Fibroblast of pulmonary artery (primary cell): Measurements from ENCODE around the gene MYOZ3.

Experiments
- DNase-seq: peaks from one replicate; pipeline ENCODE4 v3.0.0-alpha.2; 2010; ENCODE audit warnings: low read depth
- H3K4me3 ChIP-seq: replicated peaks from 2 replicates; pipeline ENCODE4 v1.5.1; 2011; ENCODE audit warnings: low read depth, mild to moderate bottlenecking, control low read depth, low read length, moderate library complexity
- TF ChIP-seq, protein P1 (sequence below): IDR thresholded peaks from 2 replicates; pipeline ENCODE4 v1.5.1; 2011; ENCODE audit warnings: mild to moderate bottlenecking, control low read depth, low read length, inconsistent platforms; ENCODE audit errors: missing control alignments

Gene MYOZ3

DNA sequence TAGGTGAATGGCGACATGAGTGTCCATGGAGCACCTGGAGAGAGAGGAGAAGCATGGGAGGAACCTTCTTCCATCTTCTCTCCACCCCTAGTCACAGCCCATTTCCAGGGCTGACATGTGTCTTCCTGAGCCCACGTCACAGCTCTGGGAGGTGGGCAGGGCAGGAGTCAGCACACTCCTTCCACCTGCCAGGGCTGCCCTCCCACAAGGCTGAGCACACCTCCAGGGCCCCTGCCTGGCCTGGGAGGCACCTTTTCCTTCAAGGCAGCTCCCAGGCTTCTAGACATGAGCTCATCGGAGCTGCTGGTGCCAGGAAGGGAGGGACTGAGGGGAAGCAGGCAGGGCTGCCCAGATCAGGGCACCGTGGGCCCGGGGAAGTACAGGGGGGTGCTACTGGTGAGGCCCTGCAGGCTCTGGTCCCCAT, 34.2 kb upstream of the MYOZ3 start:
- TF ChIP-seq, protein P1, sequence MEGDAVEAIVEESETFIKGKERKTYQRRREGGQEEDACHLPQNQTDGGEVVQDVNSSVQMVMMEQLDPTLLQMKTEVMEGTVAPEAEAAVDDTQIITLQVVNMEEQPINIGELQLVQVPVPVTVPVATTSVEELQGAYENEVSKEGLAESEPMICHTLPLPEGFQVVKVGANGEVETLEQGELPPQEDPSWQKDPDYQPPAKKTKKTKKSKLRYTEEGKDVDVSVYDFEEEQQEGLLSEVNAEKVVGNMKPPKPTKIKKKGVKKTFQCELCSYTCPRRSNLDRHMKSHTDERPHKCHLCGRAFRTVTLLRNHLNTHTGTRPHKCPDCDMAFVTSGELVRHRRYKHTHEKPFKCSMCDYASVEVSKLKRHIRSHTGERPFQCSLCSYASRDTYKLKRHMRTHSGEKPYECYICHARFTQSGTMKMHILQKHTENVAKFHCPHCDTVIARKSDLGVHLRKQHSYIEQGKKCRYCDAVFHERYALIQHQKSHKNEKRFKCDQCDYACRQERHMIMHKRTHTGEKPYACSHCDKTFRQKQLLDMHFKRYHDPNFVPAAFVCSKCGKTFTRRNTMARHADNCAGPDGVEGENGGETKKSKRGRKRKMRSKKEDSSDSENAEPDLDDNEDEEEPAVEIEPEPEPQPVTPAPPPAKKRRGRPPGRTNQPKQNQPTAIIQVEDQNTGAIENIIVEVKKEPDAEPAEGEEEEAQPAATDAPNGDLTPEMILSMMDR = no peak
- DNase-seq = peak; percentile 55
- H3K4me3 ChIP-seq = peak overlapping the region; percentile 85

DNA sequence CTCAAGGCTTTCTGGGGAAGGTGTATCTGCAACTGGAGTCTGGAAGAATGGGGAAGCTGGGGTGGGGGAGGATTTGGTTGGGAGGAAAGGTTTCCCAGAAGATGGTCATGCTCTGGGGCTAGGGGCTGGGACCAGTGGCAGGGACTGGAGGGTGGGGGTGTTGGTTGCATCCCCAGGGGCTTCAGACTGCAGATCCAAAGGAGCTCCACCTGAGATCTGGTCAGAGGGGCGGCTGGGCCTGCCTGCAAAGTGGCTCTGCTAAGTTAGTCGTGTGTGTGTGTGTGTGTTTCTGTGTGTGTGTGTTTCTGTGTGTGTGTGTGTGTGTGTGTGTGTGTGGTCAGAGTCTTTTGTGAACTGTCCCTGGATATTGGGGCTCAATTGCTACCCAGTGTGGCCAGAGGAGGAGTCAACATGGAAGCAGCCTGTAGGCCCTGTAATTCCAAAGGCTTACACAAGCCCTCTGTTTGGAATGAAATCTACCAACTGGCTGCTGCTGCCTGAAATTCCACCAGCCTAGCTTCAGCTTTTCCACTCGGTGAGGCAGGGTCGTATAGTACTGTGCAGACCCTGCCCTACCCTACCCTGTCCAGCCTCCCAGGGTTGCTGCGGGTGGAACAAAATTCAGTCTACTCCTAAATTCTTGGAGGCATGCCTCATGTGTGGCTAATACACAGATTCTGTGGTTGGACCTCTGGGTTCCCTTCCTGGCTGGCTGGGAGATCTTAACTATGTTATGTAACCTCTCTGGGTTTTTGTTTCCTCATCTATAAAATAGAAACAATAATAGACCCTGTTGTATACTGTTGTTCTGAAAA, 33.1 kb upstream of the MYOZ3 start:
- TF ChIP-seq, protein P1 = peak; percentile 1
- DNase-seq = peak; percentile 63
- H3K4me3 ChIP-seq = peak overlapping the region; percentile 85

DNA sequence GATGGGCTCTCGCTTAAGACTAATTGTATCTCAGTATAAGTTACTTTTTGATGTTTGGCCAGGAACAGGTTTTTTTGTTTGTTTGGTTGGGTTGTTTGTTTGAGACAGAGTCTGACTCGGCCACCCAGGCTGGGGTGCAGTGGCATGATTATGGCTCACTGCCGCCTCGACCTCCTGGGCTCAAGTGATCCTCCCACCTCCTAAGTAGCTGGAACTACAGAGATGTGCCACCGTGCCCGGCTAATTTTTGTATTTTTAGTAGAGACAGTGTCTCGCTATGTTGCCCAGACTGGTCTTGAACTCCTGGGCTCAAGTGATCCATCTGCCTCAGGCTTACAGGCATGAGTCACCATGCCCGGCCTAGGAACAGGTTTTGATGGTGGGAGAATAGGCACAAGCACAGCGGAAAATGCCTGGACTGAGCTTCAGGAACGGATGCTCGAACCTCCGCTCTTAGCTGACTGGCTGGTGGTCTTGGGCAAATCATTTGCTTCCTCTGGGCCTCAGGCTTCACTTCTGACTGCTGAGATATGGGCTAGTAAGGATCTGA, 32.0 kb upstream of the MYOZ3 start:
- TF ChIP-seq, protein P1 = no peak
- H3K4me3 ChIP-seq = no peak overlapping the region
- DNase-seq = no peak

DNA sequence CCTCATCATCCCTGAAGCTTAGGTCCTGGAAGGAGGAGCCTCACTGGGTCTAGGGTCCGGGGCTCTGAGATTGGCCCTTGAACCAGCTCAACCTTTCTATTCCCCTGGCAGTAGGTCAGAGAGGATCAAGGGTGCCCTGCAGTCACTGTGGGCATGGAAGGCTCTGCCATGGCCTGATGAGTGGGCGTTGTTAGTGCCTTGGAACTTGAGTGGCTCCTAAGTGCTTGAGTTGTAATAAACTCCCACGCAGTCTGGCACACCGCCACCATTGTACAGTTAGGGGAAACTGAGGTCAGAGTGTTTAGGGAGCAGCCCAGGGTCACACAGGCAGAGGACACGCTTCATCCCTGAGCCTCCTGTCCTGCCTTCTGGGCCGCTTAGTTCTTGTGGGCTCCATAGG, 31.0 kb upstream of the MYOZ3 start:
- no peak for DNase-seq
- H3K4me3 ChIP-seq = no peak overlapping the region
- TF ChIP-seq, protein P1 = no peak

DNA sequence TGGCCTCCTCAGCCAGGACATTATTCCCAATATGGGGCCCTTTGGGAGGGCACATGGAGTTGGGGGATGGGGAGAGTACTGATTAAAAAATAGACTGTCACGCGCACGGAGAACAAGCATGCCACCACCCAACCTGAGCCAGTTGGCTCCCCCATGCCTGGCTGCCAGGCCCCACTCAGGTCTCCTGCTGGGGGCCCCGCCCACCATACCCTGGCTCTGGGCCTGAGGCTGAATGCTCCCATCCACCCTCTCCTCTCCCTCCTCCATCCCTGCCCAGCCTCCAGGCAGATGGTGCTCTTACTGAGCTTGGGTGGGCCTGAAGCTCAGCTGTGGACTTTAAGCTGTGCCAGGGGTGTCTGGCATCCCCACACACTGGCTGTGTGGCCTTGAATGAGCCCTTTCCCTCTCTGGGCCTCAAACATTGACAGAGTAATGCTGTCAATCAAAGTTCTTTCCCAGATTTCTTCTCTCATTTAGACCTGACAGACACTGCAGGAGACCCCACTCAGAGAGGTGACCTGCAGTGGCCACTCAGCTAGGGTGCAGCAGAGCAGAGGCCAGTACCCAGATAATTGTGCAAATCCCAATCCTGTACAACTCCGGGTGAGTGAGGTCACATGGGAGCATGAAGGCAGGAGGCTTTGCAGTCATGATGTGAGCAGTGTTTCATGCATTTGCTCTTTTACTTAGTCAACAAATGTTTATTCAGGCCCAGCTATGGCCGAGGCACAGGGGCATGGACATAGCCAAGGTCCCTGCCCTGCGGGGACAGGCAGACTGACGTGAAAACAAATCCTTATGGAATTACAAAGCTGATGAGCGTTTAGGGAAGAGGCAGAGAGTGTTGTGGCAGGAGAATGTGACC, 30.4 kb upstream of the MYOZ3 start:
- DNase-seq = no peak
- no peak overlapping the region for H3K4me3 ChIP-seq
- TF ChIP-seq, protein P1 = no peak

DNA sequence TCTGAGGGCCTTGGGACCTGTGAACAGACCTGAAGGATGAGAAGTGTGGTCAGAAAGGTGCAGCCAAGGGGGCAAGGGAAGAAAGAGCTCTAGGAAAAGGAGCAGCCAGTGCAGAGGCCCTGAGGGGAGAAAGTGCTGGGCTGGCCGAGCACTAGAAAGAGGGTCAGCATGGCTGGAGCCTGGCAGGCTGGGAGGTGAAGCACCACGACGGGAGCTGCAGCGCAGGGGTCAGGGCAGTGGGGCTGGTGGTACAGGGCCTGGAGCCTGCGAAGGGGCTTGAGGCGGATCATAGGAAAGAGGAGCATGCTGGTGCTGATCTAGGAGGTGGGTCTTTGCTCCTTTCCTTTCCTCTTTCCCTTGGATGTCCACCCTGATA, 29.7 kb upstream of the MYOZ3 start:
- TF ChIP-seq, protein P1 = no peak
- no peak for DNase-seq
- no peak overlapping the region for H3K4me3 ChIP-seq
